GM12878 (cell line): Measurements from ENCODE around the gene OPCML. TPM values are rescaled to one million over a fixed set of nuclear protein-coding genes. Genes with fewer than 3 reads are reported as not detected.

Source experiments
- ATAC-seq: fragments of 200-7000 bp; cut with Tn5 transposase; 3 replicates; pipeline ENCODE4 v1.9.1; 2020; ENCODE audit warnings: mild to moderate bottlenecking, moderate library complexity
- BruUV-seq: library from RNA; stranded (reverse); fragments of 400-500 nt; replicated peaks from 2 replicates; lab custom pipeline; 2021; lab: Mats Ljungman, UMichigan
- CTCF ChIA-PET: fragments of 300-600 bp; sonication (Branson Sonifier 250); formaldehyde crosslinking; extraction: SDS; loops from one replicate; lab custom pipeline; 2021; ENCODE audit warnings: inconsistent platforms; lab: Yijun Ruan, JAX
- POLR2A ChIA-PET: fragments of 350-600 bp; formaldehyde crosslinking; extraction: SDS; loops from one replicate; lab custom pipeline; 2021; ENCODE audit warnings: inconsistent platforms; lab: Charles Lee
- RAD21 ChIA-PET: fragments of 300-600 bp; sonication (Branson Sonifier 250); formaldehyde crosslinking; loops from one replicate; lab custom pipeline; 2023; ENCODE audit warnings: antibody characterized with exemption; ENCODE audit not compliant: unreplicated experiment; lab: Charles Lee
- SMC1A ChIA-PET: fragments of 300-600 bp; sonication (Branson Sonifier 250); formaldehyde crosslinking; loops from one replicate; lab custom pipeline; 2023; ENCODE audit not compliant: unreplicated experiment, uncharacterized antibody; lab: Charles Lee
- DNase-seq: peaks from one replicate; pipeline ENCODE4 v3.0.0-alpha.2; 2011; ENCODE audit warnings: low read depth, low spot score
- FAIRE-seq: peaks from 3 replicates; lab custom pipeline; 2011; peaks lifted over from hg19 to GRCh38; lab: Jason Lieb, UNC
- H2AFZ ChIP-seq: 2 replicates; pipeline ENCODE4 v1.6.0; 2011; ENCODE audit warnings: low read depth, low read length, control low read depth; ENCODE audit not compliant: control insufficient read depth
- H3K27ac ChIP-seq: 2 replicates; pipeline ENCODE4 v1.5.1; 2011; ENCODE audit warnings: control low read depth; ENCODE audit not compliant: control insufficient read depth, insufficient read depth
- H3K27me3 ChIP-seq, 2 experiments: replicated peaks in 1 of 2; 2 replicates each; pipeline versions ENCODE4 v1.6.0 to v1.6.1; 2011; ENCODE audit warnings: low read length in 1 of 2; ENCODE audit not compliant: control insufficient read depth in 2 of 2, insufficient read depth in 2 of 2
- H3K36me3 ChIP-seq, 2 experiments: 2 replicates each; pipeline ENCODE4 v1.5.1; 2011; ENCODE audit warnings: low read length in 1 of 2; ENCODE audit not compliant: control insufficient read depth in 2 of 2, insufficient read depth in 2 of 2
- H3K4me1 ChIP-seq: 2 replicates; pipeline ENCODE4 v1.6.1; 2011; ENCODE audit warnings: mild to moderate bottlenecking, low read length, moderate library complexity, mixed read lengths; ENCODE audit not compliant: control insufficient read depth, insufficient read depth
- H3K4me2 ChIP-seq: 2 replicates; pipeline ENCODE4 v1.6.0; 2011; ENCODE audit warnings: control low read depth; ENCODE audit not compliant: control insufficient read depth, insufficient read depth
- H3K4me3 ChIP-seq: fragments of 200-600 bp; sonication (generic); 2 replicates; pipeline ENCODE4 v1.5.1; 2016
- H3K79me2 ChIP-seq: 2 replicates; pipeline ENCODE4 v1.6.0; 2011; ENCODE audit warnings: low read length; ENCODE audit not compliant: control insufficient read depth, insufficient read depth
- H3K9ac ChIP-seq: 2 replicates; pipeline ENCODE4 v1.8.0; 2011; ENCODE audit warnings: low read length, control low read depth, mixed read lengths; ENCODE audit not compliant: control insufficient read depth, insufficient read depth
- H3K9me3 ChIP-seq: replicated peaks from 3 replicates; pipeline ENCODE4 v1.5.1; 2011; ENCODE audit warnings: mild to moderate bottlenecking, low read length; ENCODE audit not compliant: control insufficient read depth, insufficient read depth
- H4K20me1 ChIP-seq: 2 replicates; pipeline ENCODE4 v1.6.0; 2011; ENCODE audit not compliant: control insufficient read depth, insufficient read depth
- BCL11A ChIP-seq: IDR thresholded peaks from 2 replicates; pipeline ENCODE4 v1.6.1; 2011; ENCODE audit warnings: low read depth, low read length
- CREB1 ChIP-seq: IDR thresholded peaks from 2 replicates; pipeline ENCODE4 v1.6.1; 2012; ENCODE audit warnings: low read depth, mild to moderate bottlenecking, inconsistent platforms
- DPF2 ChIP-seq: fragments of 450-650 bp; IDR thresholded peaks from 2 replicates; pipeline ENCODE4 v1.6.1; 2017; ENCODE audit warnings: mild to moderate bottlenecking
- FOXK2 ChIP-seq: fragments of 450-650 bp; IDR thresholded peaks from 2 replicates; pipeline ENCODE4 v1.6.1; 2017; ENCODE audit warnings: mild to moderate bottlenecking, moderate library complexity
- HDAC6 ChIP-seq: fragments of 200-600 bp; sonication (generic); IDR thresholded peaks from one replicate; pipeline ENCODE4 v1.8.0; 2017; ENCODE audit warnings: antibody characterized with exemption; ENCODE audit not compliant: unreplicated experiment
- KLF5 ChIP-seq: fragments of 450-650 bp; IDR thresholded peaks from 2 replicates; pipeline ENCODE4 v1.6.1; 2014; ENCODE audit warnings: mild to moderate bottlenecking; ENCODE audit not compliant: partially characterized antibody
- LARP7 ChIP-seq: fragments of 450-650 bp; IDR thresholded peaks from 2 replicates; pipeline ENCODE4 v1.6.1; 2017; ENCODE audit warnings: mild to moderate bottlenecking
- MLLT1 ChIP-seq: fragments of 450-650 bp; IDR thresholded peaks from 2 replicates; pipeline ENCODE4 v1.6.1; 2016; ENCODE audit warnings: mild to moderate bottlenecking
- NFYB ChIP-seq: IDR thresholded peaks from 2 replicates; pipeline ENCODE4 v1.6.1; 2011; ENCODE audit warnings: low read depth, mild to moderate bottlenecking, low read length, improper control_type of control experiment, moderate library complexity; ENCODE audit not compliant: insufficient read depth
- SUZ12 ChIP-seq: fragments of 200-600 bp; sonication (generic); IDR thresholded peaks from one replicate; pipeline ENCODE4 v1.6.1; 2018; ENCODE audit warnings: antibody characterized with exemption, mild to moderate bottlenecking; ENCODE audit not compliant: unreplicated experiment
- WGBS: methylation state at CpG from one replicate; pipeline ENCODE4 v1.1.6; 2016; ENCODE audit warnings: low lambda C conversion rate; ENCODE audit not compliant: insufficient replicate concordance, insufficient coverage; ENCODE audit errors: missing lambda C conversion rate; 5-methylcytosine and 5-hydroxymethylcytosine counted together
- in situ Hi-C: fragments of 300-500 bp; cut with MboI; formaldehyde crosslinking; loops from 9 replicates; pipeline ENCODE4 v1.14.3; 2018; ENCODE audit warnings: mixed read lengths
- intact Hi-C: fragments of 100-400 bp; cut with micrococcal nuclease; formaldehyde crosslinking; loops from one replicate; pipeline ENCODE4 v1.14.2; 2022; ENCODE audit not compliant: unreplicated experiment
- polyA plus RNA-seq, 11 experiments: library from polyadenylated mRNA; depleted of rRNA in 4 of 11; unstranded in 6 of 11; stranded (reverse) in 5 of 11; fragments of >200 nt; fragmentation: Nextera tagmentation in 4 of 11; fragmentation: Illumina TruSeq in 1 of 11; extraction: Ambion mirVana in 4 of 11; extraction: Trizol in 1 of 11; gene quantifications; 1 replicate in 1 of 11; 2 replicates in 10 of 11; pipeline versions ENCODE4 v1.2.1 to v1.2.3, GENCODE V29; 2011 to 2016; ENCODE audit warnings: inconsistent platforms in 2 of 11, missing spikeins in 2 of 11, low read depth in 1 of 11
- total RNA-seq, 4 experiments: library from RNA; depleted of rRNA in 3 of 4; stranded (reverse); fragments of >200 nt in 3 of 4; fragmentation: Illumina TruSeq in 1 of 4; extraction: Trizol in 1 of 4; gene quantifications; 2 replicates each; pipeline versions ENCODE4 v1.2.1 to v1.2.3, GENCODE V29; 2013 to 2021

The OPCML gene
- total and polyA plus RNA-seq, 10 of the 15 experiments (the other 5 are each of a cell fraction or from before 2014, with no cell fraction given), result 0.84 TPM; not detected in 9

- intact Hi-C loops, result no loop called here
- CTCF ChIA-PET, result no interaction called here
- H3K36me3 ChIP-seq, result no peaks in the 10 kb centered on the region
- in situ Hi-C loops, result no loop called here
- H3K27ac ChIP-seq, result no peak overlapping the region
- DNase-seq (no peak), FAIRE-seq (no peak), ATAC-seq (no peak)
- no peaks in the 10 kb centered on the region; a peak in 1 of 4 replicates for H3K27me3 ChIP-seq
- H2AFZ ChIP-seq, result no peak overlapping the region
- RAD21 ChIA-PET, result no interaction called here
- TF ChIP-seq NFYB (no peak), KLF5 (no peak), SUZ12 (no peak), CREB1 (no peak), BCL11A (no peak), HDAC6 (no peak), MLLT1 (no peak), DPF2 (no peak), FOXK2 (no peak), LARP7 (no peak)
- SMC1A ChIA-PET, result no interaction called here
- 52% methylated on average over 9 of the region's 9 CpGs for WGBS
- no peak overlapping the region for H3K9ac ChIP-seq
- no peaks in the 10 kb centered on the region for H3K79me2 ChIP-seq
- no TSS peak for BruUV-seq
- H3K4me3 ChIP-seq, result no peak overlapping the region
- H3K9me3 ChIP-seq, result no peaks in the 10 kb centered on the region
- H4K20me1 ChIP-seq, result no peaks in the 10 kb centered on the region
- H3K4me2 ChIP-seq, result no peak overlapping the region
- H3K4me1 ChIP-seq, result no peaks in the 10 kb centered on the region
- POLR2A ChIA-PET, result no interaction called here
Observed at GRCh38 chr11:133053124-133053776, 479.1 kb downstream of the OPCML start.
